NCI-H187 (cell line): ENCODE measurements around the gene MRM1.

Experiments
- DNase-seq, 2 experiments: peaks; one replicate each; lab custom pipeline; 2025; lab: John Stamatoyannopoulos, UW

MRM1 gene

GRCh38 chr17:36631022-36631421, 29.6 kb downstream of the MRM1 start:
- DNase-seq, result no peak

- DNase-seq, result no peak
These were observed 31.8 kb downstream of the MRM1 start for GRCh38 chr17:36632916-36633771.

DNA sequence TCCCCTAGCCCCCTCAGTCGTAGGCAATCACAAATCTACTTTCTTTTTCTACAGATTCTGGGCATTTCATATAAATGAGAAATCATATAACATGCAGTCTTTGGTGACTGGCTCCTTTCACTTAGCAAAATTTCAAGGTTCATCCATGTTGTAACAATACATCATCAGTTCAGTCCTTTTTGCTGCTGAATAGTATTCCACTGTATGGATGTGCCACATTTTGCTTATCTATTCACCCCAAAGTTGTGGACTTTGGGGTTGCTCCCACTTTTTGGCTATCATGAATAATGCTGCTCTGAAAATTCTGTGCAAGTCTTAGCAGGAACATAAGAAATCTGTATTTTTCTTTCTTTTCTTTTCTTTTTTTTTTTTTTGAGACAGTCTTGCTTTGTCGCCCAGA, 39.0 kb downstream of the MRM1 start:
- DNase-seq, result no peak

DNA sequence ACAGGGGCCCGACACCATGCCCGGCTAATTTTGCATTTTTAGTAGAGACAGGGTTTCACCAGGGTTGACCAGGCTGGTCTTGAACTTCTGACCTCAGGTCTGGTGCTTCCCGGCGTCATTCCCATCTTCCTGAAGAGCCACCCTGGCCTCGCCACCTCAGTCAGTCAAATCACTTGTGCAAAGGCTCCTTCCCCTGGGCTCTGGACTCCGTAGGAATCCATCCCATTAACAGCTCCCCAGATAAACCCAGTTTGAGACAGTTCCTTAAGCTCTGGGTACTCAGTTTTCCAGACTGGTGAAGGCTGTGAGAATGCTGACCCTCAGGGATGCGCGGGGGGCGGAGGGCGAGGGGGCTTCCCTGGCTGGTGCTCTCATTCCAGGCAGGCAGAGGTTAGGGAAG, 39.5 kb downstream of the MRM1 start:
- DNase-seq, result no peak

DNA sequence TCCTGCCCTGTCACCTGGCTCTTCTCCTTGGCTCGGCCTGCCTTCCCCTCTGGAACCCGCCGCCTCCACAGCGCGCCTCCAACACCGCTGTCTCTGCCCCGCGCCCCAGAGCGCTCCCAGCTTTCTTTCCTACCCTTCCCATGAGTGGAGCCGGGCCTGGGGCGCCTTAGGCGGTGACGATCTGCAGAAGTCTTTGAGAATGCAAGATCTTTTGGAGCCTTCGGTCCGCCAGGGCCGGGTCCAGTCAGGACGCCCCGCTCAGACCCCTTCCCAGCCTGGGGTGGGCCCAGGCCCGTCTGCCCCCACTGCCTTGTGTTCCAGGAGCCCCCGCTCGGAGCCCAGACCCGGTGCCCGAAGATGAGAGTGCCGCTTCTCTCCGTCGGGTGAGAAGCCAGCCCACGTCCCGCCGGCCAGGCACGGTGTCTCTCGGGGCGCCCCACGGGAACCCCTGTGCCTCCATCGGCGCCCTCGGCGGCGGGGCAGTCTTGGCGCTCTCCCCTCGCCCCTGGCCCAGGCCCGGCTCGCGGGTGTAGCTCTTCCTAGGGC, 40.0 kb downstream of the MRM1 start:
- DNase-seq, result no peak

DNA sequence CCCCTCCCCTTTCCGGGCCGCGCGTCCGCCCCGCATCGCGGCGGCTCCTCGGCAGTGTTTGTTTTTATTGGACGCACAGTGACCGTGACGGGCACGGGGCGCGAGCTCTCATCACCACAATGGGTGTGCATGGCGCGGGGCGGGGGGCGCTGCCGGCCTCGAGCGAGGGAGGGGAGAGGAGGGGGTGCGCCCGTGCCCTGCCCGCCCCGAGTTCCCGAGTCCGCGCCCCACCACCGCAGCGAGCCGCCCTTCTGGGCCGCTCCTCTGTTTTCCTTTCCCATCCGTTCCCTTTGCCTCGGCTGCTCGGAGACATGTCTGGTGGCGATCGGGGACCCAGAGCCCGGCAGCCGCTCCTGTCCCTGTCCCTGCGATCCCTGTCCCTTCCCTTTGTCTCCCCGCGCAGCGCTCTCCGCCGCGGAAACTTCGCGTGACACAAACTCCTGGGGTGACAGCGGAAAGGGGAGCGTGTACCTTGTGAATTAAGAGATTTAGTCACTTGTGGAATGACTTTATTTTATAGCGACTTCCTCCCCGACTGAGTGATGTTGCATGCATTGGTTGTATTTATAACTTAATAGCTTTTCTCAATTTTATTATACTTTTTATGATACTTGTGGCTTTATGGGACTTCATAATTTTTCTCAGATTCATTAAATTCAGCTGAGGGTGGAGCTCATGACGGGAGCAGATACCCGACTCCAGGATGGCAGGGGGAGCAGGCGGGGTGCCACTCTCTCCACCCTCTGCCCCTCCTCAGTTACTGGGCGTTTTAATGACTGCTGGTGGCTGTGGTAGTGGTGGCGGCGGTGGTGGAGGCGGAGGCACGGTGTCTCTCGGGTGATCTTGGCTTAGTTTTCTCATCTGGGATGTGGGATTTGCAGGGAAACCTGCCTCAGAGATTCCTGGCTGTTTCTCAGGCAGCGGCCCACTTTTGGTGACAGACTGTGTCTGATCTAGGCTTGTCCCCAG, 40.8 kb downstream of the MRM1 start:
- no peak for DNase-seq

DNA sequence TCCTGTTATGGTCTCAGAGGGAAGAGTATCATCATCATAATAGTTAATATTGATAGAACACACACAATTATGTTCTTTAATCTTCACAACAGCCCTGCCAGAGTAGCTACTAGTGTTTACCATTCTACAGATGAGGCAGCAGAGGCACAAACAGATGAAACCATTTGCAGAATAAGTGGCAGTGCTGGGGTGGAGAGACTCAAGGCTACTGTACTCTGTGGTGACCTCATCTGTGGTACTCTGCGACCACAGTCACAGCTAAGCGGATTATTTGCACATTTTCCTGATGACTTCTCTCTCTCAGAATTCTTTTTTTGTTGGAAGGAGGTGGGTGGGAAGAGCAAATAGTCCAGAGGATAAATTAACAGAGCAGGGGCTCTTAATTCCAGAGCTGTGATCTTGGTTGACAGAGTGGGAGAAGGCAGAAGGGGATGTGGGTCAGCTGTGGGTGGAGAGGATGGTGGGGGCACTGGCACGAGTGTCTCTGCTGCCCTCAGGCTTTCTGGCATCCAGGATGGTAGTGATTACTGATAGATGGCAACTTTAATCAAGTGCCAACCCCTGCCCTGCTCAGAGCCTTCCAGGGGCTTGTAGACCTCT, 41.8 kb downstream of the MRM1 start:
- DNase-seq, result no peak

GRCh38 chr17:36645422-36645821, 44.0 kb downstream of the MRM1 start:
- no peak for DNase-seq

DNA sequence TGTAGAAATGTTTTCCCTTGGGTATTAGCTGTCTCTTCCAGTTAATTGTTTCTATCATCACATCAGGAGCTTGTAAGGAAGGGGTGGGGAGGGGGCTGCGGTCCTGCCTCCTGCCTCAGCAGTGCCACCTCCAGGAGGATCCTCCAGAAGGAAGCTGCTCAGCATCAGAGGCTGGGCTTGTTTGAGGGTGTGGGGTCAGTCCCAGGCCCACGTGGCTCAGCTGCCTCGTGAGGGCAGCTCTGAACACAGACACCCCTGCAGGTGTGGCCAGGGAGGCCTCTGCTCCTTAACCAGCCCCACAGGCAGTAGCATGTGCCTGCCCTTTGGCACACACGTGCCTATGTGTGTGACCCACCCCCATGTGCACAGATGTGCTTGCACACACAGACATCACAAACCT, 46.3 kb downstream of the MRM1 start:
- no peak for DNase-seq

DNA sequence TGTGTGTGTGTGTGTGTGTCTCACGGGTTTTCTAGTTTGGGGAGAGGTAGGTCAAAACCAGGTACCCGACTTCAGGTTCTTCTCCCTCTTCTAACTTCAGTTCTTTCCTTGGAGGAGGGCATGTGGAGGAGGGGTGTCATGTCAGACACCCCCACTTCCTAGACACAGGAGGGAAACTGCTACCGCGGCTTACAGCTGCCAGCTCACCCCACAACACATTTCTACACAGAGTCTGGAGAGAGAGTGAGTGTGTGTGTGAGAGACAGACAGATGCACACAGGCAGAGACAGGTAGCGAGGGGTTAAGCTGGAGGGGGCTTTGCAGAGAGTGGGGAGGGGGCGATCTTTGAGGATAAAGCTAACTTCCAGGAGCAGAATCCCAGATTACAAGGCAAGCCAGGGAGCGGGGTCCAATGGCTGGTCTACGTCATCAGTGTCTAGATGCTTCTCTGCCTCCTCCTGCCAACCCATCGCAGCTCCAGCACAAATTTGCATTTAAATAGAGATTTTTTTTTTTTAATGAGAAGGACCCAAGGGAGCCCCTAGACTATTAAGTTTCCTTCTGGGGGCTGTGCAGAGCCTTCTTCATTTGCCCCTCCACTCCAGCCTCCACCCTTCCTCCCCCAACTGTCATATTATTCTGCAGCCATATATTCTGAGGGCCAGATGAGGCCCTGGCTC, 48.9 kb downstream of the MRM1 start:
- DNase-seq, result no peak

GRCh38 chr17:36653374-36653773, 52.0 kb downstream of the MRM1 start:
- DNase-seq, result no peak

DNA sequence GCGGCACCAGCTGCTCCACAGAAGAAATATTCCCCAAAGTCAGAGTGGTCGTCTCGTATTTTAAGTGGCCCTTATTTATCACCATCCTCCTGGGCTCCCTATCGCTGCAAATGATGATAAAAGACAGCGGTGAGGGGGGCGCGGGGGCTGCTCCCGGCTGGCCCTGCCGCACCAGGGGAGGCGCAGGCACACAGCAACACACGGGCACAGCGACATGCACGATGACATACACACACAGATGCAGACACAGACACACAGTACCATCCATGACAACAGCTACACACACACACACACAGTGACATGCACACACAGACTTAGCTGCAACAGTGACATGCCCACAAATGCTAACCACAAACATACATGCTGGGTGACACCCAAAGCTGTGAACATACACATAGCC, 52.5 kb downstream of the MRM1 start:
- DNase-seq, result no peak

- no peak for DNase-seq
These were observed 54.3 kb downstream of the MRM1 start for GRCh38 chr17:36655726-36656125.

- no peak for DNase-seq
These were observed 56.0 kb downstream of the MRM1 start for GRCh38 chr17:36657390-36657762.

- peak in 1 of 2 experiments; percentile 12 for DNase-seq
These were observed 56.5 kb downstream of the MRM1 start for GRCh38 chr17:36657763-36658490.
